AG10803 (cell line): ENCODE data around the gene PRSS33.

ENCODE experiments used
- DNase-seq: peaks from one replicate; pipeline ENCODE4 v3.0.0; 2010; ENCODE audit warnings: low read depth
- H3K4me3 ChIP-seq: 2 replicates; pipeline ENCODE4 v1.5.1; 2011; ENCODE audit warnings: mild to moderate bottlenecking, low read length, control low read depth
- TF ChIP-seq, protein P1 (sequence below): conservative IDR thresholded peaks from 2 replicates; pipeline ENCODE4 v1.5.1; 2011; ENCODE audit warnings: mild to moderate bottlenecking, low read length, control low read depth, inconsistent platforms

The PRSS33 gene

GRCh38 chr16:2785101-2785991 is 2.0 kb downstream of the PRSS33 start:
- H3K4me3 ChIP-seq = no peak overlapping the region
- no peak for DNase-seq
- TF ChIP-seq, protein P1, sequence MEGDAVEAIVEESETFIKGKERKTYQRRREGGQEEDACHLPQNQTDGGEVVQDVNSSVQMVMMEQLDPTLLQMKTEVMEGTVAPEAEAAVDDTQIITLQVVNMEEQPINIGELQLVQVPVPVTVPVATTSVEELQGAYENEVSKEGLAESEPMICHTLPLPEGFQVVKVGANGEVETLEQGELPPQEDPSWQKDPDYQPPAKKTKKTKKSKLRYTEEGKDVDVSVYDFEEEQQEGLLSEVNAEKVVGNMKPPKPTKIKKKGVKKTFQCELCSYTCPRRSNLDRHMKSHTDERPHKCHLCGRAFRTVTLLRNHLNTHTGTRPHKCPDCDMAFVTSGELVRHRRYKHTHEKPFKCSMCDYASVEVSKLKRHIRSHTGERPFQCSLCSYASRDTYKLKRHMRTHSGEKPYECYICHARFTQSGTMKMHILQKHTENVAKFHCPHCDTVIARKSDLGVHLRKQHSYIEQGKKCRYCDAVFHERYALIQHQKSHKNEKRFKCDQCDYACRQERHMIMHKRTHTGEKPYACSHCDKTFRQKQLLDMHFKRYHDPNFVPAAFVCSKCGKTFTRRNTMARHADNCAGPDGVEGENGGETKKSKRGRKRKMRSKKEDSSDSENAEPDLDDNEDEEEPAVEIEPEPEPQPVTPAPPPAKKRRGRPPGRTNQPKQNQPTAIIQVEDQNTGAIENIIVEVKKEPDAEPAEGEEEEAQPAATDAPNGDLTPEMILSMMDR = no peak

- no peak overlapping the region for H3K4me3 ChIP-seq
- no peak for DNase-seq
- TF ChIP-seq, protein P1 = no peak
These were observed 2.8 kb downstream of the PRSS33 start for GRCh38 chr16:2784358-2785100.

GRCh38 chr16:2783581-2784357 is 3.6 kb downstream of the PRSS33 start:
- no peak overlapping the region for H3K4me3 ChIP-seq
- DNase-seq = no peak
- TF ChIP-seq, protein P1 = no peak

DNA sequence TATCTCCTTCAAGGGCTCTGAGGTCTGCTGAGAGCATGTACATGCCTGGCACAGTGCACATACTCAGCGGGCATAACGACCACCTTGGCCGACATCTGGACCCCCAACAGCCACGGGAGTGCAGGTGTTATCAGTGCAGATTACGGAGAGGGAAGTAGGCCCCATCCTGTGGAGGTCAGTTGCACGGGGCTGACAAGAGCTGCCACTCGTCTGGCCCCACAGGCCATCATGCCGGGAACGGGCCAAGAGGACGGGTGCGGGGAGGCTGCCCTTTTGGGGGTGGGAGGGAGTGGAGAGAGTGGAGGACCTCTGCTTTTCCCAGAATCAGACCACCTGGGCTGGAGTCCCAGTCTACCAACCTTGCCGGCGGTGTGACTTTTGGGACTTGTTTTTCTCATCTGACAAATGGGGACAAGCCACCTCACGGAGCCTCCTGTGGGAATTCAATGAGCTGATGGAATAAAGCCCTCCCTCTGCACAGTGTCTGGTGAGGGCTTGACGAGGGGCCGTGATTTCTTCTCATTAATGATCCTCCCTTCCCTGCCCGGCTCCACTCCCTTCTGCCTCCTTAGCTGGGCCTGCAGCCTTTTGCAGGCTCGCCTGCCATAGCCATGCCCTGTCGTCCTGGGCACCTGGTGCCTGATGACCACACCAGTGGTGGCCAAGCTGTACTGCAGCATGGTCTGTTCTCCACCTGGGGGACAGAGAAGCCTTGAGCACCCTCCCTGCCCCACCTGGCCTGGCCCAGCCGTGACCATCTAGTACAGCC is 4.6 kb downstream of the PRSS33 start:
- TF ChIP-seq, protein P1 = no peak
- no peak for DNase-seq
- no peak overlapping the region for H3K4me3 ChIP-seq

- TF ChIP-seq, protein P1 = no peak
- DNase-seq = no peak
- no peak overlapping the region for H3K4me3 ChIP-seq
These were observed 7.1 kb downstream of the PRSS33 start for GRCh38 chr16:2779978-2780898.
